NCI-H748 treated with DMSO at 0.1 percent for 48 hours (cell line): ENCODE data around the gene C11orf87.

Experiments
- DNase-seq: peaks from one replicate; lab custom pipeline; 2025; lab: John Stamatoyannopoulos, UW

Gene C11orf87

DNA sequence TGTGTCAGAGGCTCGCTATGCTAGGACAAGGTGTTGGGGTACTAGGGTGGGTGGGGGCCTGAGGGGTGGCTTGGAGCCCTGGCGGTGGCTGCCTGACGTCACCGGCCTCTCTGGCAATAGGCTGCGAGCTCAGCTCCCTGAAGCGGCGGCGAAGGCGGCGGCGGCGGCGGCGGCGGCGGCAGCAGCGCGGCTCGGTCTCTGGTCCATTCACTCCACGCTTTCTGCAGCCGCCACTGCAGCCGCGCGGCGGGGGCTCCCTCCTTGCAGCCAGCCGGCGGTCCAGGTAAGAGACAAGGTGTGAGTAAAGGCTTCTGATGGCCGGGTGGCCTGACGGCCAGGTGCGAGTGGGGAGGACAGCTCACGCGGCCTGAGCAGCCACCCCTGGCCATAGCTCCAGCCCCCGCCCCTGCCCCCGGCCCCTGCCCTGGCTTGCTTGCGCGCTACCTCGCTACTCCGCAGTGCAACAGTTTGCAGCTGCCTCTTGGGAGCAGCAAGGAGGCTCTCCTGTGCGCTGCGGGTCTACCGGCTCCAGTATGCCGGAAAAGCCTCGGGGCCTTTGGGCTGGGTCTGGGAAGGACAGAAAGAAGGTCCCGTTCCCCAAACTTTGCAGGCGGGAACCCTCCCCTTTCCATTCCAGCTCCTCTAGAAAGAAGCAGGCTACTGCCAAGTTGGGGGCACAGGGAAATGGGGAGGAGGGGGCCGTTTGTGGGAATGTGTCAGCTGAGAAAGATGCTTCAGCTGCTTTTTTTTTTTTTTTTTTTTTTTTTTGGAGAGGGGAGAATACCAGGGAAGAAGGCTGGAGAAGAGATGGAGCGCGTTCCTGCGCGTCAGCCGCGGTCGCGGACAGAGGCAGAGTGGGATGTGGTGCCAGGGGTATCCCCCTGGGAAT, at the start of gene C11orf87:
Gene C11orf87, plus strand, starts transcription at position 210 of the 889 bp plus-strand sequence. CDS start 1,444 bp downstream, outside the sequence.
- DNase-seq, result no peak

DNA sequence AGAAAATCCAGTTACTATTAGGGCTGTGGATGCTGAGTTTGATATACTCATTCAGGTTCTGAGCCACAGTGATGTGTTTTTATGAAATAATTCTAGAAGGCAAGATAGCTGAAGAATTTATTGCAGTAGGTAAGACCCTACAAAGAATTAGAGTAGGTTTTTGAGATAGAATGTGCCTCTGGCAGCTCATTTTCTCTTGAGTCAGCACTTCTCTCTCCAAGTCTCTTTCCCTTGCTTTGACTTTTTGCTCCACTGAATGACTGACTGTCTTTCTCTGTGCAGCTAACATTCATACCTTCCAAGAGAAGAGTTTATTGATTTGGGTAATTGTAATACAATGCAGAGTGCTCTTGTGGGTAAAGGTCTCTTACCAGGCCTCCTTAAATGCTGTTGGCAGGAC, 48.0 kb upstream of the C11orf87 start:
- no peak for DNase-seq

DNA sequence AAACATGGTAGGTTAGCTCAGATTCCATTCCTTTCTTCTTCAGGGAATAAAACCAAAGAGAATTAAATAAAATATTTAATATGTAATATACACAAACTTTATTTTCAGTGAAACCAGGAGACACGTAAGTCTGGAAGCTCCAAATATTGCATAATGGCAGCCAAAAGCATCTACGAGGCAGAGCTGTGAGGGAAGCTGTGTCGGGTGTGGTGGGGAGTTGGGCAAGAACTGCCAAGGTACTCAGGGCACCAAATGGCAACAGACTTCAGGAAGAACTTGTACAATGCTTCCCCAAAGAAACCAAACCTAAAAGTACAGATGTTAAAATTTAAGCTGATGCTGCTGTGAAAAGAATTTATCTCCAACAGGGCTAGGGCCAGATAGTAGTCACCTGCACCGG, 47.5 kb upstream of the C11orf87 start:
- no peak for DNase-seq

DNA sequence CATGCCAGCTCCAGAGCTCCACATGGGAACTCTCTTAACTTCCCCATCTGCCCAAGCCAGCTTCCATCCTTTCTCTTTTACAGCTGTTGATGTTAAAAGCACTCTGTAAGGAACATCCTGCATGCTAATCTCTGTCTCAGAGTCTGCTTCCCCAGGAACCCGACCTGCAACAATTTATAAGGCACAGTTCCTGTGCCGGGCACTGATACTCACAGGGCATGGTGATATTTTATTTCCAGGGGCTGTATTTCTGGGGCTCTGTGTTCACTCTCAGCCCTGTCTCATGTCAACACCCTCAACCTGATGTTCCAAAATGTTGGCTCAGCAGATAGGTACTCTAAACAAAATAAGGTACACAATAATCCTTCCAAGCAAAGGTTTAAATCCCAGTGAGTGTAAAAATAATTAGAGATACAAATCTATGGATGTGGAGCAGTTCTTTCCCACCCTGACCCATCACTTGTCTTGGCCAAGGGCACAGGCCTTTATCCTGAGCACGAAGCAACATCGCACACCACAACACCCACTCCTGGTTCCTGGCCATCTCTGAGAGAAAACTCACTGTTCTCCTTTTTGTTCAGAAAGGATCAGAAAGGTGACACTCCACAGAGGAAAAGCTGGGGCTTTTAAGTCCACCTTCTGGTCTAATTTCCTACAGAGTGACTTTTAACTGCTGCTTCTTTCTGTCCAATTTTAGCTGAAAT, 44.8 kb upstream of the C11orf87 start:
- DNase-seq, result no peak

DNA sequence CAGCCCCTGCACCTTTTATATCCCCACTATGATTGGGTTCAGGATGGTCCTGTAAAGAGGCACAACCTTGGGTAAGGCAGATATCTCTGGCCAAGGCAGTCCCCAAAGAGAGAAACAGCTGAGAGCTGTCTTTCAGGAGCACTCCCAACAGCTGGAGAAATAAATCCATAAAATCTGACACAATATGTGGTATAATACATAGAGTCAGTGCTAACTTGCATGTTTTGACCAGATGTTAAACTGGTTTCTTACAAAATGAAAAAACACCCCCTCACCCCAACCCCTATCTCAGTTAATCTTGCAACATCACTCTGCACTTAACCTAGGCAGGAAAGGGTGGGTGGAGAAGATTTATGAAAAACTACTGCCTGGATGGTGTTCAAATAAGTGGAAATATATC, 44.0 kb upstream of the C11orf87 start:
- DNase-seq, result no peak

DNA sequence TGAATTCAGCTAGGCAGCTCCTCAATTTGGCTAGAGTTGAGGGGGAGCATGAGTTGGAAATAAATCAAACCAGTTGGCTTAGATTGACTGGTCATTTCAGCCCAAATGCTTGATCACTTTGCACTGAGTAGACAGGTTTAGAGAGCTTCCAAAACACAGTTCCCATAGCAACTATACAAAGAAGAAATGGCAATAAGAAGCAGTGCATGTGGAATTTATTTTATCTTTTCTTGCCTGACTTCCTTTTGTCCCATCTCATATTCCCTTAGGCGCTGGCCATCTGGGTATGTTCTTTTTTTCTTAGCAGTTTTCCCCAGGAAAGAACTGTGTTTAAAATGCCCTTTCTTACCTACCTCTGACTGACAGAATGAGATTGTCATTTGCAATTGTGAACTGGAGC, 38.7 kb upstream of the C11orf87 start:
- no peak for DNase-seq

DNA sequence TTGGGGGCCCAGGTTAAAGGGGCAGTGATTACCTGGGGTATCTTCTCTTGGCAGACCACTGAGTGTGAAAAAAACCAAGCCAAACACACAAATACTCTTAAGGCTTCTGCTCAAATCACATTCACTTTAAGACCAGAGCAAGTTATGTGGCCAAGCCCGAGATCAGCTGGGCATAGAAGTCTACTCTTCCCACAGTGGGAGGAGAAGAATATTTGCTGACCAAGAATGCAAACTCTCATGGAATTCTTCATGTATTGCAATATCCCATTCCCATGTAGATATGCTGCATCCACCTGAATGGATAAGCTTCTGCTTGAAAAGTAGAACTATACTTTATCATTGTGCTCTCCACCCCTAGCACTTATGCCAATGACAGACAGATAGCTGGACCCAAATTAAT, 37.1 kb upstream of the C11orf87 start:
- DNase-seq, result no peak

DNA sequence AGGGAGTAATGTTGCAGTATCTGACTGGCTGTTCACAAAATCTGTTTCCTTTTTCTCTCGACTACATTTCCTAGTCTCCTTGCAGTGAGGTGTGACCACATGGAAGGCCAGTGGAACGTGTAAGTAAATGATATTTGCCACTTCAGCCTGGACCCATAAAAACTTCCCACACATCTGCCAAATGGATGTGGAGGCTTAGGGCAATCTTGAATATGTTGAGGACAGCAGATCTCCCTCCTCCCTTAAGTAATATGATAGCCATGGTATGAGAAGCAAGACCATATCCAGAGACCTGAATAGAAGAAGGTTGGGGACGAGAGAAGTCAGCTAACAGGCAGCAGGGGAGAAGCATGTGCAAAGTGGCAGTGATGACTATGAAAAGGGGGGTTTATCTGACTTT, 33.0 kb upstream of the C11orf87 start:
- no peak for DNase-seq

DNA sequence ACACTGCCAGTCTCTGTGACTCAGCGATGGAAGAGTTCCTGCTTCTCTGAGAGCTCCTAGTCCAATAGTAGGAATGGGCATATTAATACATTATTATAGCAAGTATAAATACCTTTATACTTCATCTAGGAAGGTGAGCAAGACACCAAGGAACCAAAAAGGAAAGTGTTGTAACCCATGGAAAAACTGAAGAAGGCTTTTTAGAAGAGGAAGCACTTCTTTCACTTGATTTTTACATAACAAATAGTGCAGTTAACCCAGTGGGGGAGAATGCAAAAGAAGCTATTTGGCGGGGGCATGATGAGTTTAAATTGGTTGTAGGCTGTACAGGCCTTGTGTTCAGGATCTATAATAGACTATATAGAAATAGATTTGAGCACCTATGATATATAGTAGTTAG, 31.2 kb upstream of the C11orf87 start:
- no peak for DNase-seq

DNA sequence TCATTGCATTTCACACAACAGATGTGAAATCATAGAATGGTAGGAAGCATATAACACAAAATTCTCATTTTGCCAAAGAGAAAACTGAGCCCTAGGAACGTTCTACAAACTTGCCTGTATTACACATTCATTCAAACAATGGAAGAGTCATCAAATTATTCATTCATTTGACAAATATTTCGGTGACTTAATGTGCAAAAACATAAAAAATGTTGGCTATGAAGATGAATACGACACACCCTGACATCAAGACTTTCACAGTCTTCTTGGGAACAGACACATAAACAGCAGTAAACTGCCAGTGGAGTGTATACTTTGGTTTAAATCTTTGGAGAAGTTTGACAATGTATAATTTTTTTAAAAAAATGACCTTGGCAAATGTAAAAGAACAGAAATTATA, 20.4 kb upstream of the C11orf87 start:
- DNase-seq, result no peak

DNA sequence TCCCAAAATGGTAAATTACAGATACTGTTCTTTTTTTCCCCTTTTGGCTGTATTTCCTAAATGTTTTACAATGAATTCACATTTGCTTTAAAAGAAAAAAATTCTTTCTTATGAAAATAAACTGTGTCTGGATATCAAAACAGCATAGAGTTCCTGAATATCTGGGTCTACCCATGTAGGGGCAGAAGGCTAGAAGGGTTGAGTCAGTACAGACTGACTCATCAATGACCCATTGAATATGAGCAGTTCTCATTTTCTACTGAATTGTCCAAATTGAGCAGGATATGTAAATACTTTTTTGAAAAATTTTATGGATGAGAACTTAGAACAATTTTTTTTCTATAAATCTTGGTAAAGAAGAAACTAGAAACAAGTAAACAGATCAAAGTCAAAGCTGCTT, 16.3 kb upstream of the C11orf87 start:
- DNase-seq, result no peak

DNA sequence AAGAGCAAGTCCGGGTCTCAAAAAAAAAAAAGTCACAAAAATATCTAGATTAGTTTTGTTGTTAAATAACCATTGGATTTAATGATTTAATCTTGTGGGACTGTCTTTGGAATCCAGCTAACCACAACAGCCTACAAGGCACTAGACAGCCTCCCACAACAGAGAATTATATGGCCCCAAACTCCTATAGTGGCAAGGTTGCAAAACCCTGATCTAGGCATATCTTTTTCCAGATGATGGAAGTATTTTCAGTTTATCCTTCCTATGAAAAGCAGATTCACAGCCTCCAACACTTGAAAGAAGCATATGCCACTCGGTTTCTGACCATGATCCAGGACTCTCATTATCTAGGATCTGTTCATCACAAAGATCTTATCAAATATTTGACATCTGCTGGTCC, 5.4 kb upstream of the C11orf87 start:
- no peak for DNase-seq

DNA sequence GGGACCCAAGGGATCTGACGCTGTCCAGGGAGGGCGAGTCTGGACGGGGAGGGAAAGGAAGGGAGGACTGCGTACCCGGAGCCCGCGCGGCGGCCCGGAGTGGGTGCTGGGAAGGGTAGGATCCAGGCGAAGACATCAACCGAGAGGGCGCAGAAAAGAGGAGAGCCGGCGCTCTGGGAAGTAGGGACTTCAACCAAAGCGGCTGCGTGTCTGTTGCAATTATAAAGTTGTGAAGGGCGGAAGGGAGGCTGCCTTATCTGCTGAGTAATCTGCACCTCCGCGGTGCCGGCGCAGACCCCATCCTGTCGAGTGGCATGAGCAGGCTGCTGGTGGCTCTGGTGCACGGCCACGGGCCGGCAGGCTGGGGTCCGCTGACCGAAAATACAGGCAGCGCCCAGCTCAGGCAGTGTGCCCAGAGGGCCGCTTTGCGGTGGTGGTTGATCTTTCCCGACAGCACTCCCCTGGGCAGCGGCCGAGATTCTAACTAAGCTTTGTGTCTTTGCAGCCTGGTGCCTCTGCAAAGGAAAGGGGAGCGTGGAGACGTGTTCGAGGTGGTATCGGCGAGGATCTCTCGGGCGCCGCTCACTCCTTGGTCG, 978 bp downstream of the C11orf87 start:
- DNase-seq, result no peak

DNA sequence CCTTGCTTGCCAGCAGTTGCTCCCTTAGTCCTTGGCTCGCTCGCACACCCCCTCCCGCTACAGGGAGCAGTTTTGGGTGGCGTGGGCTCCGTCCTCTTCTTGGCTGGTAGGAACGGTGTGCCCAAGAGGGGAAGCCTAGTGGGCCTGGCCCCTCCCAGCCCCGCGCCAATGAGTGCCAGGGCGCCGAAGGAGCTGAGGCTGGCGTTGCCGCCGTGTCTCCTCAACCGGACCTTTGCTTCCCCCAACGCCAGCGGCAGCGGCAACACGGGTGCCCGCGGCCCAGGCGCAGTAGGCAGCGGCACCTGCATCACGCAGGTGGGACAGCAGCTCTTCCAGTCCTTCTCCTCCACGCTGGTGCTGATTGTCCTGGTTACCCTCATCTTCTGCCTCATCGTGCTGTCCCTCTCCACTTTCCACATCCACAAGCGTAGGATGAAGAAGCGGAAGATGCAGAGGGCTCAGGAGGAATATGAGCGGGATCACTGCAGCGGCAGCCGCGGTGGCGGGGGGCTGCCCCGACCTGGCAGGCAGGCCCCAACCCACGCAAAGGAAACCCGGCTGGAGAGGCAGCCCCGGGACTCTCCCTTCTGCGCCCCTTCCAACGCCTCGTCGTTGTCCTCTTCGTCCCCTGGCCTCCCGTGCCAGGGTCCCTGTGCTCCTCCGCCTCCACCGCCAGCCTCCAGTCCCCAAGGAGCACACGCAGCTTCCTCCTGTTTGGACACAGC, 1.6 kb downstream of the C11orf87 start:
- DNase-seq, result no peak

DNA sequence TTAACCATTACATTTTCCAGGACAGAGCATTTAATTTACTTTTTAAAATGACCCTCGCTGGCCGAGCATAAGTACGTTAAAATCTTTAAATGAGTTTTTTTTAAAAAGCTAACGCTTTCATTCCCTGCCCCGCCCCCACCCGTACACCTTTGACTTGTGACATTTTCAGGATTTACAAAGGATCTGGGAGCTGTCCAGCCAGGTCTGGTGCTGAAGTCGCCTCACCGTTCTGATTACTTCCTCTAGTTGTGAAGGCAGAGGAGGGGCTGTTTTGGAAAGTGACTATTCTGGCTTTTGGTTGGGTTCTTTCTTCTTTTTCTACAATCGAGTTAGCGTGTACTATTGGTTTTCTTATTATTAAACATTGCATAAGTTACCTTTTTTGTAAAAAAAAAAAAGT, 2.9 kb downstream of the C11orf87 start:
- no peak for DNase-seq

DNA sequence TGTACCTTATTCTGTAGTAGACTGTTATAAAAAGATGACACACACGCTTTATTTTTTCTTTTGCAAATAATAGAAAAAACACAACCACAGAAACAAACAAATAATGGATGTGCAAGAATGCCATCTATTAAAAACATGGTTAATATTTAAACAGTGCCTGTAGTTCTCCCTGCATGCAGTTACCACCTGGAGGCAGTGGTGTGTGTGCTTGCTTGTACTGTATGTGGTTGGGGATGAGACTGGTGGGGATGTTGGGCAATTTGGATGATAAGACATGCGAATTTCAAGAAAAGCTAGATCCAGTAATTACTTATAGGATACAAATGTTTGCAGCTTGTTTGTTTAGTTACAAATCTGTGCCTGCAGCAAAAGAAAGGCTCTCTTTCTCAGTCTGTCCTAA, 3.6 kb downstream of the C11orf87 start:
- no peak for DNase-seq

DNA sequence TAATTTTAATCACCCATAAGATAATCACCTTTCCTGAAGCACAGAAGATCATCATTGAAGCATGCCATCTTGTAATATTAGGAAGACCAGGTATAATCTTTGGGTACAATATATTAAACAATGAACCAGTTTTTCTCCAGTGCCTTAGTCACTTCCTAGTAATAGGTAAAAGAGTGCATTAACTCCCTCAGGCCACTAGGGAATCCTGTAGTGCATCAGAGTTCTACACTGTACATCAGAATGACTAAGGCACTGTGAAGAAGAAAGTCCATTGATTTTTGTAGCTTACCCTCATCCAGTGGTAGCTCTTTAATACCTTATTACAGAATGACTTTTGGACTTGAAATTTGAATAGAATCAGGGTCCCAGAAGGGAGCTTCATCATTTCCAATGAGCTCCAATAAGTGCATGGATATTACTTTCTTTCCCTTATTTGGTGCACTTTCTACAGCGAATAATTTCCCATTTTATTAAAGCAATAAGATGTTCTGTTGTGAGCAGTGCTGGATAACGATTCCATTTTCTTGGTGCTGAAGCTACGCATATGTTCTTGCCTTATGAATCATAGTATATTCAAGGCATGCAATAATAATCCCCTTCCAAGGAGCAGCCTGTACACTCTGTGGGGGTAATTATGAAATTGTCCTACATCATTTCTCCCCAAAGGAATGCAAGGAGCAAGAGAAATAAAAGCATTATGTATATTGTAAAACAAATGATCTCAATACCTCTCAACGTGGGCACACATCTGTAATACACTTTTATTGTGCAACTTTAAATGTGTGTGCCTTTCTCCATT, 4.7 kb downstream of the C11orf87 start:
- DNase-seq, result no peak

DNA sequence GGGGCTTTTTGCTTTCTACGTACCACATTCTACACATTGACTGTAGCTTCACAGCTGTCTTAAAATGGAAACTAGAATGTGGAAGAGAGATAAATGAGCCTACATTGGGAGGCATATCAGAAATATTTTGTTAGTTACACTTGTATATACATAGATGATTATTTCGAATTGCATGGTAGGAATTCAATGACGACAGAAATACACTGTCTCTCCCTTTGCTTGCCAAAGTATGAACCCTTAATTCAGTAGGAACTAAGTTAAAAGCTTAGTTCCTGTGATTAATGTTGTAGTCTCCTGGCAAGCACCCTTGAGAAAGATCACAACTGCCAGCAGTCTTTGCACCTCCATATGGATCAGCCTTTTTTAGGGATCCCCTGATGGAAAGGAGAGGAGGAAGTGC, 10.1 kb downstream of the C11orf87 start:
- no peak for DNase-seq

DNA sequence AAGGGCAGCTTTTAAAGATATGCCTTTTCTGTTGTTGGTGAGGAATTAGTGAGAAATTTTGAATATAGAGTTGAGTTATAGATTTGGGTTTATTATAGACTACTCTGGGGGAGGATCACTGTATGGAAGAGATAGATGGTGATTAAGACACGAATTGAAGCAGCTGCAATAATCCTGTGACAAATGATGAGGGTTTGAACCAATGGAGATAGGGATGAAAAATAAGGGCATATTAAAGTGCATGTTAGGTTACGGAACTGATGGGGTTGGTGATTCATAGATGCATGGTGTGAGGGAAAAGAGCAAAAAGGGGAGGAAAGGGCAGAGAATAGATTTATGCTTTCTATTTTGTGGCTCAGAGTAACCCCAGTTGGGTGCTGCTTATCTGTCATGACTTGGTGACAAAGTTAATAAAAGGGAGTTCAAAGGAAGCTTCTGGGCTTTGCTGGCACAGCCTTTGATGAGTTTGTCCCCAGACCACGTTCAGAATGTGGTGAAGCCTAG, 11.8 kb downstream of the C11orf87 start:
- DNase-seq, result no peak

DNA sequence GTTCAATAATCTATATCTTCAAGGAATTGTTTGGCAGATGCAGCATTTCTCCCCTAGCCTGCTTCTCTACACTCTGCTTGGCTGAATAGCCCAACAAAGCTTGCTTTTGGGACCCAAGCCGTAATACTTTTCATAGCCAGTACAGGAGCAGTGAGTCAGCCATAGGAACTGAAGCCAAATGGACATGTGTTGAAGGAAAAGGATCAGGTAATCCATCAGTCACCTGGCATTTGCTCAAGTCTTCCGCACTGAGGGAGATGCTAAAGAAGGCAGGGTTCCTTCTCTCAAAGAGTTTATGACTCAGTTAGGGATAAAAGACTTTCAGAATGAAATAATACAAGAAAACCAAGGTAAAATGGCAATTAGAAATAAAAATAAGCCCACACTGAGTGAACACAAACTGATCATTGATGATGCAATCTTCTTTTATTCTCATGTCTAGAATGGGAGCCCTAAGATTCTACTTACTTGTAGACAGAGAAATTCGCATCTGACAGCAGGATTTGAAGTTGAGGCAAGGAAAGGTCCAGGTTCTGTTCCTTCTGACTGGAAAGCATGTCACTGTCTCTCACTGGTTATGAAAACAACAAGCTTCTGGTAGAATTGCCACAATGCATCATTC, 13.2 kb downstream of the C11orf87 start:
- no peak for DNase-seq

DNA sequence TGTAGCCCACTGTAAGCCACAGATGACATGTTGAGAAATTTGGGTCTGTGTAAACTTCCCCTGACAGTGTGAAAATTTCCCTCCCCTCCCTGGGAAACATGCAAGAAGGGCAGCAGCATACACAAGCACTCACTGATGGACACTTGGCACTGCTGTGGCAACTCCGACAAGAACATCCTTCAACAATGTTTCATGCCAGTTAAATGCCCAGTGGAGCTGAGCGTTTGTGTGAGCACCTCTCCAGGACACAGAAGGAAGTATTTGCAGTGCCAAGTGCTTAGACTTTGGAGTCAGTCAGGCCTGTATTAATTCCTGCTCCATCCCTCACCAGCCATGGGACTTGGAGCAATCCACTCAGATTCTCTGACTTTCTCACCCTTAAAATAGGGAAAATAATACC, 17.7 kb downstream of the C11orf87 start:
- DNase-seq, result no peak
